Anterior cingulate cortex (tissue), 58 donors: ENCODE results near the gene CA11.

Source experiments
- DNase-seq, 58 donors: peaks; one replicate each; lab custom pipeline; 2025; lab: John Stamatoyannopoulos, UW

Gene CA11

DNA sequence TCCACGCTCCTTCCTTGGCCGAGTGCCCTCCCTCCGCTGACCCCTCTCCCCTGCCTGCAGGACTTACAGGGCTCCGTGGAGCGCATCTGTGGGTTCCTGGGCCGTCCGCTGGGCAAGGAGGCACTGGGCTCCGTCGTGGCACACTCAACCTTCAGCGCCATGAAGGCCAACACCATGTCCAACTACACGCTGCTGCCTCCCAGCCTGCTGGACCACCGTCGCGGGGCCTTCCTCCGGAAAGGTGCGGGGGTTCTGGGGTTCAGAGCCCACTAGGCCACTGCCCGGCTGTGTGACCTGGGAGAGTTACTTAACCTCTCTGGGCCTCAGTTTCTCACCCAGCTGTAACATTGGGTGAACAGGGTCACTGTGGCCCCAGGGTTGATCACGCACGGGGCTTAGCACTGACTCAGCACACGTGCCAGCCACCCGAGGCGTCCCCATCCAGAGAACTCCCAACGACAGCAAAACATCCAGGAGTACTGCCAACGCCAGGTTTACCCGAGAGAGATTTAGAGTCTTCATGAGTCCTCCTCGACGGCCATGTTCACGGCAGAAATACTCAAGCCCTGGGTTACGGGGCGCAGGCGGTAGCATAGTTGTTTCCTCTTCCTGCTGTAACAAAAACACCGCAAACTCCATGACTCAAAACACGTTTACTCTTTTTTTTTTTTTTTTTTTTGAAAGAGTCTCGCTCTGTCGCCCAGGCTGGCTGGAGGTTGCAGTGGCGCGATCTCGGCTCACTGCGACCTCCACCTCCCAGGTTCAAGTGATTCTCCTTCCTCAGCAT is 49.1 kb downstream of the CA11 start:
- DNase-seq, result no peak

DNA sequence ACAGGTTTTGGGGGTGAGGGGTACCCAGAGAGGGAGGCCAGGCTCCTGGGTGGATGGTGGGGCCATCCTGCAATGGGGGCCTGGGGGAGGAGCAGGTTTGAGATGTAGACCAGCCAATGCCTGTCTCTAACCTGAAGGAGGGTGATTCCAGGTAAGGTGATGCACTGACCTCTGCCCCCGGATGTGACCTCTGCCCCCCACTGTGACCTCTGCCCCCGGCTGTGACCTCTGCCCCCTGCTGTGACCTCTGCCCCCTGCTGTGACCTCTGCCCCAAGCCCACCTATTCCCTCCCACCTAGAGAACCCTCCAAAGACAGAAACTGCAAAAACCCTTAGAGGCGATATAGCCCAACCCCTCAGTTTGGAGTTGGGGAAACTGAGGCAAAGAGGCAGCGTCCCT is 49.8 kb downstream of the CA11 start:
- DNase-seq, result no peak

DNA sequence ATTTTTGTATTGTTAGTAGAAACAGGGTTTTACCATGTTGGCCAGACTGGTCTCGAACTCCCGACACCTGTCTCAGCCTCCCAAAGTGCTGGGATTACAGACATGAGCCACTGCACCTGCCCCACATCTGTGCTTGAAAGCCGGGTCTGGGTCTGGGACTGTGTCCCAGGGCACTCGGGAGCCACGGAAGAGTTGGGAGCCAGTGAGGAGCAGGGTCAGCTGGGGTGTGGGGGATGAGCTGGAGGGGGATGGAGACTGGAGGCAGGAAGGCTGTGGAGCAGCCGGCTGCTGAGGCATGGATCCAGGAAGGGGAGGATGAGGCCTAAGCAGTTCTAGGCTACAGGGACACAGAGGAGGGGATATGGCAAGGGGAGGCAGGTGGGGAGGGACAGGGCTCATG is 50.2 kb downstream of the CA11 start:
- no peak for DNase-seq

DNA sequence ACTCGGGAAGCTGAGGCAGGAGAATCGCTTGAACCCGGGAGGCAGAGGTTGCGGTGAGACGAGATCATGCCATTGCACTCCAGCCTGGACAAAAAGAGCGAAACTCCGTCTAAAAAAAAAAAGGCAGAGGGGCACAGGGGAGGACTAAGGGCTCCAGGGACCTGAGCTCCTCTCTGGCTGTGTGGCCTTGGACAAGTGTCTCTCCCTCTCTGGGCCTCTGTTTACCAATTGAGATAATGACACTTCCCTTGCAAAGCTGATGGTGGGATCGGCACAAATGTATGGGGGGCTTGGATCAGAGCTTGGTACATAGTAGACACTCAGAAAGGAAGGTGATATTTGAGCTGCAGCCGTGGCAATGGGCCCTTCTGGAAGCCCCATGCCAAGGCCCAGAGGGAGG is 50.8 kb downstream of the CA11 start:
- DNase-seq, result no peak

DNA sequence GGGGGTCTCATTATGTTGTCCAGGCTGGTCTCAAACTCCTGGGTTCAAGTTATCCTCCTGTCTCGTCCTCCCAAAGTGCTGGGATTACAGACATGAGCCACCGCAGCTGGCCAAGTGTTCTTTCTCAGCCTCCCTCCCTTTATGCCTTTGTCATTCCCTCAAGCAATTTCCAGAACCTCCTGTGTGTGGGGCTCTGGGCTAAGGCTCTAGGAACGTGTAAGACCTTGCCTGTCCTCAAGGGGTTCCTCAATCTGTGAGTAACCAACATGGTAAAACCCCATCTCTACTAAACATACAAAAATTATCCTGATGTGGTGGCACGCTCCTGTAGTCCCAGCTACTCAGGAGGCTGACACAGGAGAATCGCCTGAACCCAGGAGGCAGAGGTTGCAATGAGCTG is 55.0 kb downstream of the CA11 start:
- DNase-seq, result no peak

DNA sequence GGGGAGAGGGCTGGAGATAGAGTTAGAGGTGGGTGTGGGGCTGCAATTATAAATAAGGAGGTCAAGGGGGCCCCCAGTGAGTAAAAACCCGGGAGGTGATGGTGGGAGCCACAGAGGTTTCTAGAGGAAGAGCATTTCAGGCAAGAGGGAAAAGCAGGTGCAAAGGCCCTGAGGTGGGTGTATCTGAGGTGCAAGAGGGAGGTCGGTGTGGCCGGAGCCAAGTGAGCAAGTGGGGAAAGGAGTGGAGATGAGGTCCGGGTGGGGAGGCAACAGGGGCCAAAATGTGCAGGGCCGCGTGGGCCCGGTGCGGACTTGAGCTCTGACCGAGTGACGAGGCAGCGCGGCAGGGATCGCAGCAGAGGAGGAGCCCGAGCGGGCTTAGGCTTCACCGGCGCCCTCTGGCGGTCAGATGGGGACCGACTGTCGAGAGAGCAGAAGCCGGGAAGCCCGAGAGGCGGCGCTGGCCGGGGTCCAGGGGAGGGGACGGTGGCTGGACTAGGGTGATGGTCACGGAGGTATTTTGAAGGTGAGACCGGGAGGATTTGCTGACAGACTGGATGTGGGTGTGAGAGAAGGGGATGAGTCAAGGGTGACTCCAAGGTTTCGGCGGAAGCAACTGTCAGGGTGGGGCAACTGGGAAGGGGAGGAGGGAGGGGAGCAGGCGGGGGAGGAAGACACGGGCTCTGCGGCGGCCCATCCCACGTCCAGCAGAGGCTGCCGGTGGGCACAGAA is 57.2 kb downstream of the CA11 start:
- DNase-seq, result peak in 55 of 58 donors; percentile 16 to 96 (median 66)
